ENCODE data around the gene NCAPD2.

Gene NCAPD2

GRCh38 chr12:6535960-6536847 lies 42.3 kb downstream of the NCAPD2 start:
- no peak for DNase-seq

GRCh38 chr12:6536894-6537579 lies 43.1 kb downstream of the NCAPD2 start:
- no peak for DNase-seq

- peak; percentile 36 for DNase-seq
Measured at GRCh38 chr12:6537580-6538419, 43.9 kb downstream of the NCAPD2 start.

DNA sequence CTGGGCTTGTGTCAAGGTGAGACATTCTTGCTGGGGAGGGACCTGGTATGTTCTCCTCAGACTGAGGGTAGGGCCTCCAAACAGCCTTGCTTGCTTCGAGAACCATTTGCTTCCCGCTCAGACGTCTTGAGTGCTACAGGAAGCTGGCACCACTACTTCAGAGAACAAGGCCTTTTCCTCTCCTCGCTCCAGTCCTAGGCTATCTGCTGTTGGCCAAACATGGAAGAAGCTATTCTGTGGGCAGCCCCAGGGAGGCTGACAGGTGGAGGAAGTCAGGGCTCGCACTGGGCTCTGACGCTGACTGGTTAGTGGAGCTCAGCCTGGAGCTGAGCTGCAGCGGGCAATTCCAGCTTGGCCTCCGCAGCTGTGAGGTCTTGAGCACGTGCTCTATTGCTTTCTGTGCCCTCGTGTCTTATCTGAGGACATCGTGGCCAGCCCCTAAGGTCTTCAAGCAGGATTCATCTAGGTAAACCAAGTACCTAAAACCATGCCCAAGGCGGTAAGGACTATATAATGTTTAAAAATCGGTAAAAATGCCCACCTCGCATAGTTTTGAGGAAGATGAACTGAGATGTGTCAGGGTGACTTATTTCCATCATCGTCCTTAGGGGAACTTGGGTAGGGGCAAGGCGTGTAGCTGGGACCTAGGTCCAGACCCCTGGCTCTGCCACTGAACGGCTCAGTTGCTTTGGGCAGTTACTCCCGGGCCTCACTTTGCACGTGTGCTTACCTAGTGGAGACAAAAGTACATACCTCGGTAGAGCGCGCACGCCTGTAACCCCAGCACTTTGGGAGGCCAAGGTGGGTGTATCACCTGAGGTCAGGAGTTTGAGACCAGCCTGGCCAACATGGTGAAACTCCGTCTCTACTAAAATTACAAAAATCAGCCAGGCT lies 44.8 kb downstream of the NCAPD2 start:
- no peak for DNase-seq

DNA sequence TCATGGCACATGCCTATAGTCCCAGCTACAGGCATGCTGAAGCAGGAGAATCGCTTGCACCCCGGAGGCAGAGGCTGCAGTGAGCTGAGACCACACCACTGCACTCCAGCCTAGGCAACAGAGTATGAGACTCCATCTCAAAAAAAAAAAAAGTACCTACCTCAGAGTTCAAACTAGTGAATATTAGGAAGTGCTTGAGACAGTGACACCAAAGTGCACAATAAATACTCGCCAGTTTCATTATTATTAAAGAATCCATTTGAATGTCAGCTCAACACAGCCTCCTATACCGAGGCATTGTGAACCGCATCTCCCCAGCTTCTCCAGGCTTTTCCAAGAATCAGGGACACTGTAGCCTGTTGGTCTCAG lies 45.4 kb downstream of the NCAPD2 start:
- no peak for DNase-seq

DNA sequence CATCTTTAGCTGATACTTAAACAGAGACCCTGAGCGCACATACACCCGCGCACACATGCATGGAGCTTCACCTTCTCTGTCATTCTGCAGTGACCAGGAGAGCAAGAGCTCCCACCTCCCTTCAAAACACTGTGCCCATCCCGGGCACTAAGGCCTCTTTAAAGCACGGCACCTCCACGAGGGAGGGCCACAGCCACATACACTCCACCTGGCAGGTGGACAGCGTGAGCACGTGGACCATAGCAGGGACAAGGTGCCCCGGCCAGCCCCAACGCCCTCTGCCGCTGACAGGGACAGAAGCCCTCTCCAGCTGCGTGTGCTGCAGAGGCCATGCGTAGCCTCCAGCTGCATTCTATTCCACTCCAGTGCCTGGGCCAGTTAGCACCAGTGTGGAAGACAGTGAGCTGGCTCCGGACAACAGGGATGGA lies 45.8 kb downstream of the NCAPD2 start:
- no peak for DNase-seq

GRCh38 chr12:6540181-6540877 lies 46.4 kb downstream of the NCAPD2 start:
- DNase-seq: peak; percentile 26

DNA sequence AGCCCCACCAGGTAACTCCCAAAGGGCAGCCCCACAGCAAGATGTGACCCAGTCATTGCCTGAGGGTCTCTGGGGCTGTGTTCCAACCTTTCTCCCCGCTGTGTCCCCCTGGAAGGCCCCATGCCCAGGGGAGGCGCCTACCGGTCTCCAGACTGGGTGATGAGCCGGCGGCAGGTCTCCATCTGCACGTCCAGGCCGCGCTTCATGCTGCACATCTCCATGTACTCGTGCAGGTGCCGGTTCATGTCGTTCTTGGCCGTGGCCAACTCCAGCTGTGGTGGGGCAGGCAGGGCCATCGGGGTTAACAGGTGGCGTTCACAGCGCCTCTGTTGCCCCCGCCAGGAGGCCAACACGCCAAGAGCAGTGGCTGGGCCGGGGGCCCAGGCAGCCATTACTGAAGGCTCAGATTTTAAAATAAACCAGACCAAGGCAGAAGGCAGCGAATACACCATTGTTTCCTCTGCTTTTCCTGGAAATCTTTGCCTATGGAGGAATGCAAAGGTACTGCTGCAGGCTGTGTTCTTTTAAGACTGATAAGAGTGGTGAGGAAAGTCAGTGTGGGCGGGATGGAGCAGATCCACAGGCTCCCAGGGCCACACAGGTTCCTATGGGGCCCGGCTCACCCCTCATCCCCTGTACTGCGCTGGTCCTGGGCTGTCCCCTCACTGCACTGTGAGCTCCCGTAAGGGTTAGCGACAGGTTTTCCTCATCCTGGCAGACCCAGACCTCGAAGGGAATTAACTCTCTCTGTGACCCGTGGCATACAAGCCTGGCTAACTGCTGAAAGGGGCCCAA lies 47.7 kb downstream of the NCAPD2 start:
- no peak for DNase-seq

DNA sequence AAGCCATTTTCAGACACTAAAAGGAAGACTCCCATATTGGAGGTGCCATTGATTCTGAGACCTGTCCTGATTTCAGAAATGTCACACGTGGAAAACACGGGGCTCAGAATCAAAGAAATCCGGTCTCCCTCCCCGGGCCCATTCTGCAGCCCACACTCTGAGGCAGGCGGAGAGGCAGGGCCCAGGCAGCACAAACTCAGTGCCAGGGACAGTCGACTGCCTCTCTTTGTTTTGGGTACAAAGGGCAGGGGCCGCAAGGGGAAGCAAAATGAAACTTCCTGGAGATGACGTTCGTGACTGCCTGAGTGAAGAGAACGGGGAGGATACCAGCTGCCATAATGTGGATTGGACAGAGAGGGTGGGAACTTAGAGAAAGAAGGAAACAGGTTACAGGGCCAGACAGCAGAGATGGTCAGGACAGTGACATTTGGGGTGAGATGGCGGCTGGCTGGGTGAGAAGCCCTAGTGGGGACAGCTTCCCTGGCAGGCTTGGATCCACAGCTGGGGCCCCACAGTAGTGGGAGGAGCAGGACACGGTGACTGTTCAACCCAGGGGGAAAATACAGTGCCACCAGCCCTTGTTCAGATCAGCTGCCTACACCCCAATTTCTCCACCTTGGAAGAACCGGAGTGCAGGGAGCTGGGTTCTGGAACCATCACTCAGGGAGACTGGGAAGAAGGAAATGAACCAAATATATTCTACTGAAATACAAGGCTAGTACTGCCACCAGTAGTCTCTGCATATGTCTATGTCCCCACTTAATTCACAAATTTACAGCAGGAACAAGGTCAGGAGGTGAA lies 48.5 kb downstream of the NCAPD2 start:
- no peak for DNase-seq

GRCh38 chr12:6546016-6546415 lies 52.1 kb downstream of the NCAPD2 start:
- no peak for DNase-seq

DNA sequence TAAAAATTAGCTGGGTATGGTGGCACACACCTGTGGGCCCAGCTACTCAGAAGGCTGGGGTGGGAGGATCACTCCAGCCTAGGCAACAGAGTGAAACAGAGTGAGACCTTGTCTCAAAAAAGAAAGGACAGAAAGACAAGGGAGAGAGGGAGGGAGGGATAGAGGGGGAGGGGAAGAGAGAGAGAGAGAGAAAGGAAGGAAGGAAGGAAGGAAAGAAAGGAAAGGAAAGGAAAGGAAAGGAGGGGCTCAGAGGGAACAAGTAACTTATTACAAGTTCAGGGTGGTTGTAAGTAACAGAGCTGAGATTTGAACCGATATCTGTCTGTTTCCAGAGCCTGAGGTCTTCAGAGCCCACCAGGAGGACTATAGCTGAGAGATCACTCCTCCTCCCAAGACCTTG lies 53.7 kb downstream of the NCAPD2 start:
- no peak for DNase-seq

DNA sequence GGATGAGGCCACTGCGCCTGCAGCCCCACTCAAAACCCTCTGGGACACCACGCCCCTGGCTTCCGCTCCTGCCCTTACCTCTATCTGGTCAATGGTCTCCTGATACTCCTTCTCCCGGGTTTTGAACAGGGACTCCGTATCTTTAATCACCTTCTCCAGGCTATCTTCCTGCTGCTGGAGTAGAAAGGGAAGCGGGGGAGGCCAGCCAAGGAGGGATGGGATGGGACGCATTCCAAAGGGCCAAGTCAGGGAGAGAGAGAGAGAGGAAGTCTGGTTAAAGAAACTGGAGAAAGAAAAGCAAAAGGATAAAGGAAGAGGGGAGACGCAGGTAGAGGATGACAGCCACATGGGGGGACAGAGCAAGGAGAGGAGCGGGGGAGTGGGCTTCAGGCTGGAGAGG lies 54.1 kb downstream of the NCAPD2 start:
- DNase-seq: no peak

DNA sequence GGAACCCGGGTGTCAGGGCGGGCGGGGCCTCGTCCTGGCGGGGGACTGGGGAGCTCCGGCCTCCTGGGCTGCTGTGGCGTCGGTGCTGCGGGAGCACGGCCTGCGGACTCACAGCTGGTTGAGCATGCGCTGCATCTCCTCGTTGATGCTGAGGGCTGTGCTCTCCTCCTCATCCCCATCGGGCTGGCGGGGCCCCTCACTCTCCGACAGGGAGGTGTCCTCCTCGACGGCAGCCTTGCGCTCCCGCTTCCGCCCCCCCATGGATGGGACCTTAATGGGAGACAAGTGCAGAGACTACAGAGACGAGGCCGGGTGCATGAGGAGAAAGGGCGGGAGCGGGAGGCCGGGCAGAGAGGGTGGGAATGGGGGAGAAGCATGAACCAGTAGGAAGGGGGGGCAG lies 54.7 kb downstream of the NCAPD2 start:
- DNase-seq: no peak

GRCh38 chr12:6548966-6549683 lies 55.2 kb downstream of the NCAPD2 start:
- DNase-seq: no peak

GRCh38 chr12:6549684-6550151 lies 55.8 kb downstream of the NCAPD2 start:
- DNase-seq: no peak

- DNase-seq: no peak
Measured at GRCh38 chr12:6550294-6551062, 56.6 kb downstream of the NCAPD2 start.

DNA sequence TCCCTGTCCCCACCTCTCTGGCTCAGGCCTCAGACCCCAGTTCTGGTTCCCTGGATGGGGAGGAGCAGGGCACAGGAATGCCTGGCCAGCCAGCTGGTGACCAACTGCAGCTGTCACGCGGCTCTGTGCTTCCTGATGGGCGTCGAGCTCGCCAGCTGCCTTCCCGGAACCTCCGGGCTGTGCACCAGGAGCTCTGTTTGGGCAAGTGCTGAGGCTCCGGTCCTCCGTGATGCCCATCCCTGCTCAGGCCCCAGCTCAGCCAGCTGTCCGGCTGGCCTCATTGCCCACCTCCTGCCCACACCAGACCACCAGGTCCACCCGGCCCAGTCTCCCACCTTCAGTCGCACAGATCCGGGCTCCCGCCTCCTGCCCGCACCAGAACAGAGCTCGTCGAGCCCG lies 57.2 kb downstream of the NCAPD2 start:
- no peak for DNase-seq

DNA sequence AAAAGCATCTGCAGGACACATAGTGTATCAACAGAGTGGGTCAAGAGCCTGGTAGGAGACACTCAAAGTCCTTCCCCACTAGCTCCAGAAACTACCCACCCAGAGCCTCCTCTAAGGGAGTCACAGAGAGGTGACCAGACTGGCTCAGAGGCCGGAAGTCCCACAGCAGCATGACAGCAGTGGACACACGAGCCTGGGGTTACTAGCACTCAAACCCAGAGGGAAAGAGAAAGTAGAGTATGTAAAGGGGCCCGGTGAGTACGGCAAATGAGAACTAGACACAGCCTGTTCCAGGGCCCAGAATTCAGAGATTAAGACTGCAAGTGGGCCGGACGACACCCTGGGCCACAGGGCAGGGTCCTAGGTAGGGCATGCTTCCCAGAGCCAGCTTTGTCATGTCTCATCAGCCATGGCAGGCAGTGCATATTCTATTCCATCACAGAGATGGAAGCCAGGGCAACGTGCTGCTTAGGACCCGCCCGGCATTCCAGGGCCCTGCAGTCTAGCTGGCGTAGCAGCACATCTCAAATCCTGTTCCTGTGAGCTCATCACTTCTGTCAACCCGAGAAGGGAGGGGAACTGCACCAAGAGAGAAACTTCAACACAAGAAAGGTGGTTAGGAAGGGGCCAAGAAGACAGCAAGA lies 57.7 kb downstream of the NCAPD2 start:
- no peak for DNase-seq
